GM19025 (cell line): ENCODE measurements around the gene PYCARD.
"Not testable (repeated sequence)": the region's sequence is repeated elsewhere in the genome, so short reads cannot be mapped to it uniquely, and the experiment has no call there.

Experiments used
- ATAC-seq: cut with Tn5 transposase; IDR thresholded peaks from one replicate; pipeline ENCODE4 v1.9.1; 2021; ENCODE audit warnings: mild to moderate bottlenecking, low read depth, moderate library complexity; ENCODE audit not compliant: unreplicated experiment

PYCARD gene

DNA sequence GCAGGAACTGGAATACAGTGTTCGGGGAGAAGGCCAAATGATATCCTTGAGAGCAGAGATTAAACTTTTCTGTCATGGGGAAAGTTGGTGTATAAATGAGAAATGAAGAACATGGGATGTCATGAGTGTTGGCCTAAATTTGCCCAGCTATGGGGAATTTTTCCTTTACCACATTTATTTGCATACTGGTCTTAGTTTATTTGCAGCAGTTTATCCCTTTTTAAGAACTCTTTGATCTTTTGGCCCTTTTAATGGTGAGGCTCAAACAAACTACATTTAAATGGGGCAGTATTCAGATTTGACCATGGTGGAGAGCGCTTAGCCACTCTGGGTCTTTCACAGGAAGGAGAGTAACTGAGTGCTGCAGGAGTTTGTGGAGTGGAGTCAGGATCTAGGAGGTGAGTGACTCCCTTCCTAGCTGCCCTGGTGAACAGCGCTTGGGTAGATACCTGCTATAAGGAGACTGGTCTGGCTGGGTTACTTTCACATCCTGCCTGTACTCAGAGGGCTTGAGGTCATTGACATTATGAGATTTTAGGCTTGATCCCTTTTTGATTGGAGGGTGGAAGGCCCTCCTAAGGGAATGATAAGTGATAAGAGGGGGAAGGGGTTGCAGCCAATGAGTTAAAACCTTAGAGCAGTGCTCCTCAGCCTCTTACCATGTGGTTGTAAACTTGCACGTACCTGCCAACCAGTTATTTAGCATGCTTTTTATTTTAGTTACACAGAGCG lies 10.7 kb downstream of the PYCARD start:
- no peak for ATAC-seq

DNA sequence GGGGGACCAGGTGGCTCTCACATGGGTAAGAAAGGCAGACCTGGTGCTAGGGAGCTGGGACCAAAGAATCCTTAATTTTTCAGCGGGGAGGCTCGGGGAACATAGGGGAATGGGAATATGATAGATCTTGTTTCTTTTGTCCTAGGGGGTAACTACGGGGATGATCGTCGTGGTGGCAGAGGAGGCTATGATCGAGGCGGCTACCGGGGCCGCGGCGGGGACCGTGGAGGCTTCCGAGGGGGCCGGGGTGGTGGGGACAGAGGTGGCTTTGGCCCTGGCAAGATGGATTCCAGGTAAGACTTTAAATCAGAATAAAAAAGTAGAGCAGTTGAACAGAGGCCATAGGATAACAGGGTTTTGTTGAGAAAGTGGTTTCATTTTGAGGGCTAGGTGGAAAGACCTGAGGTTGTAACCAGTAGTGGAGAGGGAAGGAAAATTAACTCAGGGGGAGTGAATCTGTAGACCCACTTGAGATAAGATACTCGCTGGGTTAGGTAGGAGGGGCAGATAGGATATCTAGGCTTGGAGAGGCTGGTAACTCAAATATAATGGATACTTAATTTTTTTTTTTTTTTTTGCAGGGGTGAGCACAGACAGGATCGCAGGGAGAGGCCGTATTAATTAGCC lies 11.6 kb downstream of the PYCARD start:
- no peak for ATAC-seq

DNA sequence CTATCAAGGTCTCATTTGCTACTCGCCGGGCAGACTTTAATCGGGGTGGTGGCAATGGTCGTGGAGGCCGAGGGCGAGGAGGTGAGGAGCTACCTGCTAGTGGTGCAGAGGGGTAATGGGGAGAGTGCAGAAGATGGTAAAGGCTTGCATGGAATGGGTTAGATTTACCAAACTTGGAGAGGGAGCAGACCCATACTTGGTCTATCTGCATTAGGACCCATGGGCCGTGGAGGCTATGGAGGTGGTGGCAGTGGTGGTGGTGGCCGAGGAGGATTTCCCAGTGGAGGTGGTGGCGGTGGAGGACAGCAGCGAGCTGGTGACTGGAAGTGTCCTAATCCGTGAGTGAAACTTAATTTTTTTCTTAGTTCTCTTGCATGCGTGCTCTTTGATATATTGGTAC lies 12.5 kb downstream of the PYCARD start:
- no peak for ATAC-seq

DNA sequence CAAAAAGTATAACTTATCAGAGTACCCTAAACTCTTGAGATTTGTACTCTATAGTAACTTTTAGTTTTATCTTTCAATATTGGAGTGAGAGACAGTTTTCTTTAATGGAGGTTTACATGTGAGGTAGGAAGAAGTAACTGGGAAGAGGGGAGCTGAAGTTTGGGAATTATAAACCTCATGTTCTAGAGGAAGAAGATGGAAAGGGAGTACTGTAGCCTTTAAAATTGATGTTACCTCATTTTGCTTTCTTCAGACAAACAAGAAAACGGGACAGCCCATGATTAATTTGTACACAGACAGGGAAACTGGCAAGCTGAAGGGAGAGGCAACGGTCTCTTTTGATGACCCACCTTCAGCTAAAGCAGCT lies 13.2 kb downstream of the PYCARD start:
- ATAC-seq = no peak

DNA sequence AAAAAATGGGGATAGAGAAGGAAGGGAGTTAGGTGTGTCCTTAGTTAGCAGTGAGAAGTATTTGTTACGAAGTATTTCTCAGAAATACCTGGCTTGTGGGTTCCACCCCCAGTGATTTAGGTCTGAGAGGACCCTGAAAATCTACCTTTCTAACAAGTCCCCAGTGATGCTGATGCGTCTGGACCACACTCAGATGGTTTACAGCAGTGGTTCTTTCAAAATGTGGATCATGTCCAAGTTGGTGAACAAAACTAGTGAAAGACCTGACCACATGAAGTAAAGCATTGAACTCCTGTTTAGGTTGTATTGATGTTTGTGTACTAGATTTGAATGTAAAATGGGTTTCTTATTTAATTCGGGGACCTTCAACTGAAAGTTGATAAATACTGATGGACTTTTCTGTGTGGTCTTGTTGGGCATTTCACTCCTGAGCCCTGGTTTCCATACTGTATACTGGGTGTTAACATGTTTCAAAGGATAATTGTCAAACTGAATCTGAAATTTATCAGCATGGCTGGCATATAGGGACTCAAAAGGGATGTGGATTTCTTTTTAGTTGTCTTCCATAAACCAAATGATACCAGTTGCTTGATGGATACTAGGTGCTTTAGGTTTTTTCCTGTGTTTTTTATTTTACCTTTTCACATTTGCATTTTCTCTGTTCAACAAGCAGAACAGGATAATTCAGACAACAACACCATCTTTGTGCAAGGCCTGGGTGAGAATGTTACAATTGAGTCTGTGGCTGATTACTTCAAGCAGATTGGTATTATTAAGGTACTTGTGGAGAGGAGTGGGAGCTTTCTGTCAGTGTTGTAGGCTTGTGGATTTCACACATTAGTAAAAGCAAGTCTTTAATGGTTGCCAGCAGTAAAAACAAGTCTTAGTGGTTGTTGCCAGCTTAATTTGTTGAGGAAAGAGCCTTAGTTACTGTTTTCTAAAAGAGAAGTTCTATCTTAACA lies 13.8 kb downstream of the PYCARD start:
- no peak for ATAC-seq

DNA sequence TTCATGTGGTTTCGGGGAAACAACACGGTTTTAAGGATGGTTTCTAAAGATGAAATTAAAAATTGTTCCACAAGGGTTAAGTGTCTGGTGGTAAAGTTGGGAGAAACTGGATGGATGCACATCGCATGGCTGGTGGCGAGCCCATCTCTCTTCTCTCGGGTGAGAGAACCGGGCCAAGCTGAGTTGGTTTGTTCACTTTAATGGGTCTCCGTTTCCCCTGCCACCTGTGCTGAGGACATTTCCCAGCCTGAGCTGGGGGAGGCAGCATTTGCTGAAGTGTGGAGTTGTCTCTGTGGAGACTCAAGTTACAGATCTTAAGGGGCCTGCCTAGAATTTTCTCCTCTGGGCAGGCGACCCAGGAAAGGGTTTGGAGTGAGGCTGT lies 14.8 kb downstream of the PYCARD start:
- ATAC-seq = no peak

DNA sequence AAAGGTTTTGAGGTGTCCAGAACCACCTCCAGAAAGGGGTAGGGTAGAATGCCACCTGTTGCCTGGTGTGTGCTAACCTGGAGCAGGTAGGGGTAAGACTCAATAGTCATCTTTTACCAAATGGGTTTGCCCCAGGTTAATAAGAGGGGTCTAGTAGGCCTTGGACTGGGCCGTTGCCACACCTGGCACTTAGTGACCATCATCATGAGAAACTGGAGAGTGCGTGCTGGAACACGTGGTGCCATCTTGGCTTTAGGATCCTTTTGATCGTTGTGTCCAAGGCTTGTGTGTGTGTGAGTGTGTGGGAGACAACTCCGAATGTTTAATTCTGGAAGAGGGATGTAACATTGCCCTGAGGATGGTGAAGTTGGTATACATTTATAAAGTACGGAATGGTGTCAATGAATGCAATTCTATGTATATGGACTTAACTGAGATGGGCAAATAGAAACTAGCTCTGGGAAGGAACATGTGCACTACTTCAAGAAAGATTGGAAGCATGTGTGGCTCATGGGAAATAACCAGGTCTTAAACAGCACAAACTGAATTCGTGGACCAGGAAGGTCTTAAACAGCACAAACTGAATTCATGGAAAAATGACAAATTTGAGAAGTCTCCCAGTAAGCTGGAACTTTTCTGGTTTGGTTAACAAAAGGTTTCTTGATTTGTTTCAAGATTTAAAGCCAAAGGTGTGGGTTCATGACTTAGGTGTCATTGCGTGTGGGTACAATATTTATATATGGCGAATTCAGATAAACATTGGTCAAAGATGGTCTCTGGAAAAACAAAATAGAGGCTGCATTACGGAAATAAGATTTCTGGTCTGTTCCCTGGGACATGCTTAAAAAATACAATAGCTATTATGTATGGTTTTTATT lies 15.4 kb downstream of the PYCARD start:
- ATAC-seq = no peak

DNA sequence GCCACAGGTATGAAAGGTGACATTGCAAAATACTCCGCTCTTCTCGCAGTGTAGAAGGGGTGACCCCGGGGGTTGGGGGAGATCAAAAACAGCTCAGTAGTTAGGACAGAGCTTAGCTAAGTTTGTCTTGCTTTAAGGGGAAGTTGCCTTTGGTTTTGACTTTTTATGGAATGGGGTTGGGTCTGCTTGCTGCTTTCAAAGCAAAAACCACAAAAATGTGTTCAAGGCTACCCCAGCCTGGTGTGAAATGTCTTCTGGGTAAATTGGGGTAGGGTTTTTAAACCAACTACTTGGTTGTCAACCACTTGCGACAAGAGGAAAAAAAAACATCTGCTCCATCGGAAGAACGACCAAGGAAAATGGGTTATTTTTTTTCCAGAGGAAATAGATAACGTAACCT lies 16.4 kb downstream of the PYCARD start:
- ATAC-seq = no peak

DNA sequence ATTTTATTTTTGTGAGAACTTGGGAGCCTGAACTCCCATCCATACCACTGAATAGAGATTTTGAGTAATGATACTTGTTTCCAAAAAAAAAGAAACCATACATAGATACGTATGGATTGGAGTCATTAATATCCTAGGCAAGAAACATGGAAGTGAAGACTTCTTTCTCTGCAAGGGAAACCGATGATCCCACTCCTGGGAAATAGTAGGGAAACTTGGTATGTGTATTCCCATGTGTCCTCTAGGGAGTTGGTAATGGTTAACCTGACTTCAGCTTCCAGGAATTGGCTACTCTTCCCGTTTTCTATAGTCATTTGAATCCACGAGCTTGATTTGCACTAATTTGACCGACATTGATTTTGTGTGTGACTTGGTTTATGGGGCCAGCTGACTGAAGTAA lies 17.2 kb downstream of the PYCARD start:
- no peak for ATAC-seq

DNA sequence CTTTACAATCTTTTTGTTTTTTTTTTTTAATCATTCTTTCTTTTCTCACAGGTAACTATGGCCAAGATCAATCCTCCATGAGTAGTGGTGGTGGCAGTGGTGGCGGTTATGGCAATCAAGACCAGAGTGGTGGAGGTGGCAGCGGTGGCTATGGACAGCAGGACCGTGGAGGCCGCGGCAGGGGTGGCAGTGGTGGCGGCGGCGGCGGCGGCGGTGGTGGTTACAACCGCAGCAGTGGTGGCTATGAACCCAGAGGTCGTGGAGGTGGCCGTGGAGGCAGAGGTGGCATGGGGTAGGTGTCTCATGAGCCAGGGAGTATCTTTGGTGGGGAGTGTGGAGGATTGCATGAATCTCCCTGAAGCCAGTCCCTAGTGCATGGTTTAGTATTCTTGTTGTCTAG lies 17.7 kb downstream of the PYCARD start:
- no peak for ATAC-seq

DNA sequence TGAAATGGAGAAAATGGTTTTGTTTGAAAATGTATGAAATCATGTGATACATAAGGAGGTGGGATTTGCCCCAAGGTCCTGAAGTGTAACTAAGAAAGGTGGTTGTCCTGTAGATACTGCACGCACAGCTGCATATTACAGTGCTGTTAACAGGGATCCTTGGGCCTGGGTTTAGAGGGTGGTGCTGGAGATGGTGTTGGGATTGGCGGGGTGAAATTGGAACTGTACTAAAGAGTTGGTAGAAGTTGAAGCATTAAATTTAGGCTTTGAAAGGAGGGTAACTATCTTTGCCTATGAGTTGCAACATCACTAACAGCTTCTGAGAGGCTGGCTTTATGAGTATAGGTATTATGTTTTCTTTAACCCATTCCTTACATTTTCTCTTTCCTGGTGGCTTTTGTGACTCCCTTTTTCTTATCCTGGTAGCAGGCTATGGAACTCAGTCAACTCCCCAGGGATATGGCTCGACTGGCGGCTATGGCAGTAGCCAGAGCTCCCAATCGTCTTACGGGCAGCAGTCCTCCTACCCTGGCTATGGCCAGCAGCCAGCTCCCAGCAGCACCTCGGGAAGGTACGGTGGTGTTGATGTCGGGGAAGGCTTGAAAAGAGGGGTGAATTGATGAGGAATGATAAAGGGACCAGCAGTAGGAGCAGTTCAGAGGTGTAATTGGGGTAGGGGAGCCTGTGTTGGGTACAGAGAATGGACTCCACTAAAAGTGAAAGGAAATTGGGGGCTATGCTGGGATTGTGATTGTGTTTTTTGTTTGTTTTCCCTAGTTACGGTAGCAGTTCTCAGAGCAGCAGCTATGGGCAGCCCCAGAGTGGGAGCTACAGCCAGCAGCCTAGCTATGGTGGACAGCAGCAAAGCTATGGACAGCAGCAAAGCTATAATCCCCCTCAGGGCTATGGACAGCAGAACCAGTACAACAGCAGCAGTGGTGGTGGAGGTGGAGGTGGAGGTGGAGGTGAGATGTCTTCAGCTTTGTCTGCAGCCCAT lies 18.8 kb downstream of the PYCARD start:
- no peak for ATAC-seq

DNA sequence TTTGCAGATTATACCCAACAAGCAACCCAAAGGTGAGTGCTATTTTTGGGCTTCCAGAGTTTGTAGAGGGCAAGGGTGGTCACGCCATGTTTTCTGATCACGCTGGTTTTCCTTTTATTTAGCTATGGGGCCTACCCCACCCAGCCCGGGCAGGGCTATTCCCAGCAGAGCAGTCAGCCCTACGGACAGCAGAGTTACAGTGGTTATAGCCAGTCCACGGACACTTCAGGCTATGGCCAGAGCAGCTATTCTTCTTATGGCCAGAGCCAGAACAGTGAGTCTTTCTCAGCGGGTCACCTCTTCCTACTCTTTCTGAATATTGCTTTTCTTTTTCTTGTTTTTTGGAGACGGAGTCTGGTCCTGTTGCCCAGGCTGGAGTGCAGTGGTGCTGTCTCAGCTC lies 20.2 kb downstream of the PYCARD start:
- no peak for ATAC-seq

DNA sequence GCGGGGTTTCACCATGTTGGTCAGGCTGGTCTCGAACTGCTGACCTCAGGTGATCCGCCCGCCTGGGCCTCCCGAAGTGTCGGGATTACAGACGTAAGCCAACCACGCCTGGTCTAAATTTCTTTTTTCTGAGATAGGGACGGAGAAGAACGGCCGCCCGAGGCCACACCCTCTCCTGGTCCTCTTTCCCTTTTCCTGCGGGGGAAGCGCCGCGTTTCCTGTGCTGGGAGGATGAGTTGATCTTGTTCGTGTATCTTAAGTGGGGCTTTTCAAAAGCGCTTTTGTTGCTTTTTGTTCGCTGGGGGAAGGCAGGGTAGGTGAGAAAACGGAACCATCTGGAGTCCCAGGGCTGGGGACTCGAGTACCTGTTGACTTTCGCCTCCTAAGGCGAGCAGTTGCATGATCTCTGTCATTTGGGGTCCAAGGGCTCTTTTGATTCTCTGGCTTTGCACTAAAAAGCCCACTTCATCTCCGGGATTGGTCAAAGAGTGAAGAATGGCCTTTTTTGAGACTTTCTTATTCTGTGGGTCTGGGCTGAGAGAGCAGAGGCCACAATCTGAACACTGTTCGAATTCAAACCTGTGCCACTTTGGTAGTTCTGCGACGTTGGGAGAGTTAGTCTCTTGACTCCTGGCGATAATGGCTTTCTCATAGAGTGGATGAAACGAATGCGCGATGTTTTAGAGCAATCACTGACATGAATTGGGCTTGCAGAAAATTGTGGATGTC lies 21.3 kb downstream of the PYCARD start:
- no peak for ATAC-seq

DNA sequence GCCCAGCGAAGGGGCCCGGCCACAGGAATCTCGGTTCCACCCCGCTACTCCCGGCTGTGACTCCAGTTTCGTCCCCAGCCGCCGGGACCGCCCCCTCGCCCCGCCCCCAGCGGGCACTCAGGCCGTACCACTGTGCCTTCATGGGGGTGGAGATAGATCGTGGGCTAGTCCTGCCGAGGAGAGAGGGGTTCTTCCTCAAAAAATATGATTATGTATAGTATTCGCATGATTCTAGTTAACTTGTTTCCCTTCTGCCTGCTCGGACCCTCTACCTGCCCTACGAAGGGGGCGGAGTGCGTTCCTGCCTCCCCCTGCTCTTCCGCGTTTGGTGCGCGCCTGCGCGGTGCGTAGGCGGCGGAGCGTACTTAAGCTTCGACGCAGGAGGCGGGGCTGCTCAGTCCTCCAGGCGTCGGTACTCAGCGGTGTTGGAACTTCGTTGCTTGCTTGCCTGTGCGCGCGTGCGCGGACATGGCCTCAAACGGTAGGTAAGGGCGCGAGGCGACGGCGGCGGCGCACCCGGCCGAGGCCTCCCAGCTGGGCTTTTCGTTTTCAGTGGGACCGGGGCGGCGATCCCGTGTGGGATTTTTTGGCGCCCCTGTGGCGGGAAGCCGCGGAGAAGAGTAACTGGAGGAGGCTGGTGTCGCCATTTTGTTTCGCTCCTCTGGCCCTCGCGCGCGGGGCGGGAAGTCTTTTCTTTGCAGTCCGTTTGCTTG lies 22.7 kb downstream of the PYCARD start, which contains the start of gene FUS:
TSS of gene FUS (plus strand) at position 393 of the 713 bp plus-strand sequence. CDS start at position 469, 76 bp downstream.
- ATAC-seq = peak; percentile 48

DNA sequence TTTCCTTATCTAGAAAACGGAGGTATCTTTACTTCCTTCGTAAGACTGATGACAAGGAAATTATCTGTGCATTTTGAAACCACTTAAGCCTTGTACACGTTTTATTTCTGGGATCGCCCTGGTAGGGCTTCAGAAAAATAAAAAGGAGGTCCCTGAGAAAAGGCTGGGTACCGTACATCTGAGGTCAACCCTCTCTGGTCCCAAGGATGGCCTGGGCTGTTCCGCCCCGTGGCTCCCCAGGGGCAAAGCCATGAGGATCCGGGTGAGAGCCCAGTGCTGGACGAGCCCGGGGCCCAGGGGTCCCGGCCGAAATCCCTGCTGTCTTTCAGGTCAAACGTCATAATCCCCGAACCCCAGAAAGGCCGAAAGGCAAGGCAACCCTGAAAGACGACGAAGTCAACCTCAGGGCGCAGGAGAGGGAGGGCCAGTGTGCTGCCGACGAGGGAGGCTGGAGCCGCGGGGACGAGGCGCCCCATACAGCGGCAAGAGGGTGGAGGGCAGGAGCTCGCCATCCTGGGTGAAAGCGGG lies 23.3 kb downstream of the PYCARD start:
- ATAC-seq = no peak

DNA sequence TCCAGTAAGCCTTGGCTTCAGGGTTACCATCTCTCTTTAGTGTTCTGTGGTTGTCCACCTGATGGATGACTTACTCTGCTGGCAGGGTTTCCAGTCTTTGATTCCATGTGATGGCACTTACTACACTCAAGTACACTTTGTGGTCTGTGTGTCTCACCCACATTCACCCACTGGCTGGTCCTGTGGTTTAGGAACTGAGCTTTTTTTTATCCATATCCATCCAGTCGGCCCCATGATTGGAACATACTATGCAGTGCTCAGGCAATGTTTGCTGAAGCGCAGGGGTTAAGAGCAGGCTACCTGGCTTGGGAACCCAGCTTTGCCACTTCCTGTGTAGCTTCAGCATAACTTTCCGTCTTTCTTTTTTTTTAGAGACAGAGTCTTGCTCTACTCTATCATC lies 25.4 kb downstream of the PYCARD start:
- no peak for ATAC-seq

DNA sequence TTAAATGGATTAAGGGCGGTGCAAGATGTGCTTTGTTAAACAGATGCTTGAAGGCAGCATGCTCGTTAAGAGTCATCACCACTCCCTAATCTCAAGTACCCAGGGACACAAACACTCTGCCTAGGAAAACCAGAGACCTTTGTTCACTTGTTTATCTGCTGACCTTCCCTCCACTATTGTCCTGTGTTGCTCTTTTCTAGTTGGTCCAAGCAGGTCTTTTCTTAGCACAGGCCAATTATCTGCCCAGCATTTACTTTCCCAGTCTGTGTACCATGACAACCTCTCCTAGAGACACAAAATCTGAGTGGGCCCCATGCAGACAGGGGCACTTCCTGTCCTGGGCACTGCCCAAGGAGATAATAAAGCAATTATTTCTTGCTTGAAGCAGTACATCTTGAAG lies 32.5 kb downstream of the PYCARD start:
- not testable (repeated sequence) for ATAC-seq

DNA sequence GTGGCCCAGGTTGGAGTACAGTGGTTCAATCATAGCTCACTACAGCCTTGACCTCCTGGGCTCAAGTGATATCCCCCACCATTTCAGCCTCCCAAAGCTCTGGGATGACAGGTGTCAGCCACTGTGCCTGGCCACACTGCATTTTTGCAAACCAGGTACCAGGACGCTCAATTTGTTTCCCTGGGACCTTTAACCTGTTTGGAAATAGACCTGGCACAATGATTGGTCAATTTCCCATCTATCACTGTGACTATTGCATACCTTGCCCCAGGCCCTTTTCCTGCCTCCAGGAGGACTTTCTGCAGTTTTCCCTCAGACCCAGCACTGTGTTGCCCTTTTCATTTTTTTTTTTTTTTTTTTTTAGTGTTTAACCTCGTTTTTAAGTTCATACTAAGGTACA lies 33.7 kb downstream of the PYCARD start:
- no peak for ATAC-seq
